ENCODE results near the gene VPS52.

Gene VPS52

DNA sequence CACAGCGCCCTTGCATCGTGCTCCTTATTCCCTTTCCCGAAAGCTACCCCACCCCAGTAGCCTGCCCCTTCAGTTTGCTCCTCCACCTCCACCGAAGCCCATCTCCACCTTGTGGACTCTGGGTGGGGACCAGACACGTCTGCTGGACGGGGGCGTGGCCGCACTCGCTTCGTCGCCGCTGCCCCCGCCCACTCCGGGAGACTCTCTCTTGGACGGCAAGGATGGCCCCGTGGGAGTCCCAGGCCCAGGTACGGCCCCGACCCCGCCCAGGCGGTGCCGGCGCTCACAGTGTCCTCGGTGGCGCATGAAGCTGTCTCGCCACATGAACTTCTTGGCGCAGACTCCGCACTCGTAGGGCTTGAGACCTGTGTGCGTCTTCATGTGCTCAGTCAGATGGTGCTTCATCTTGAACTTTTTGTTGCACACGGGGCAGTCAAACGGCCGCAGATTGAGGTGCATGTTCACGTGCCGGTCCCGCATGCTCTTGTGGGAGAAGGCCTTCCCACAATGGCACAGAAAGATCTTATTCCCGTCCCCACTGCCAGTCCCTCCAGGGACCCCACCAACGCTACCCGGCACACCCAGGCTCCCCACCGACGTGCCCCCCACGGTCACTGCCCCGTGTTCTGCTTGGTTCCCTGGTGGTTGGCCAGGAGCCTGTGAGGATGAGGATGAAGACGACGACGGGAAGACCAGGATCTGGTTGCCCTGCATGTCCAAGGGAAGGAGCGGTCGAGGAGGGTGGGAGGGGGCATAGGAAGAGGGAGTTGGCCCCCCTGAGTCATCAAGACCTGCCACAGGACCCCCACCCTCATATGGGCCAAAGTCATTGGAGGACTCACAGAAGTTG, 43.5 kb upstream of the VPS52 start:
- TF ChIP-seq ELF4 (IDR thresholded peaks at IDR 0.05) (no peak), ARNT (IDR thresholded peaks at IDR 0.05) (no peak)
- ChIA-PET POLR2A (no interaction called here), CTCF (no interaction called here)
- DNase-seq (ENCODE audit: extremely low spot score): no peak

DNA sequence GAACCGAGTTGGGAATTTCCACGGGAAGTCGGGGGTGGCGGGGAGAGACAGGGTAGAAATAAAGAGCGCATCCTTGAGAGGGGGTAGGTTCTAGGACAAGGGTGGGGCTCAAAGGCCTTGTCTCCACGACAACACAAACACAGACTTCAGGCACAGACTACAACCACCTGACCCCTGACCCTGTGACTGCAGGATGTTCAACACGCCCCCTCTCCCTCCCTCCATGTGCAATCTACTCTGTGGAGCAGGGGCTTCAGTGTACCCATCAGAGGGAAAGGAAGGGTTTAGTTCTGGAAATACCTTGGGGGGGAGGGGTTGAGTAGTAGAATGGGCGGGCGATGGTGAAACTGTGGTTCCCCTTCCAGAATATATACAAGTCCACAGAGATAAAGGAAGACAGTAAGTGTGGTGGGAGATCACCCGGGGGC, 42.9 kb upstream of the VPS52 start:
- no peak for DNase-seq (ENCODE audit: extremely low spot score)
- CTCF ChIA-PET: no interaction called here
- TF ChIP-seq HDGF (IDR thresholded peaks at IDR 0.05; ENCODE audit: borderline replicate concordance): no peak
- TF ChIP-seq FOXK2 (IDR thresholded peaks at IDR 0.05): no peak
- TF ChIP-seq ELF4 (IDR thresholded peaks at IDR 0.05): no peak
- TF ChIP-seq ZNF384 (IDR thresholded peaks at IDR 0.05): no peak
- no peak for TF ChIP-seq SUZ12 (IDR thresholded peaks at IDR 0.05)
- no peak for TF ChIP-seq NFRKB (IDR thresholded peaks at IDR 0.05)
- POLR2A ChIA-PET: no interaction called here

- CTCF ChIA-PET: no interaction called here
- peak; percentile 44 for DNase-seq (ENCODE audit: extremely low spot score)
- POLR2A ChIA-PET: interaction anchor here (1.3 to 4.6 kb wide), 4 partner anchors 13 to 64 kb away, joined by 3 to 46 read pairs (median 12); partner anchors contain the start of genes B3GALT4 and RGL2
- no peak for TF ChIP-seq FOXA1 (IDR thresholded peaks at IDR 0.05)
- TF ChIP-seq ARNT (IDR thresholded peaks at IDR 0.05): no peak
- no peak for TF ChIP-seq CTBP1 (IDR thresholded peaks at IDR 0.05; ENCODE audit: borderline replicate concordance)
- no peak for TF ChIP-seq NFRKB (IDR thresholded peaks at IDR 0.05)
- no peak for TF ChIP-seq SUZ12 (IDR thresholded peaks at IDR 0.05)
- TF ChIP-seq PKNOX1 (IDR thresholded peaks at IDR 0.05): no peak
- no peak for TF ChIP-seq BHLHE40 (IDR thresholded peaks at IDR 0.05; ENCODE audit: borderline replicate concordance)
- no peak for TF ChIP-seq HDGF (IDR thresholded peaks at IDR 0.05; ENCODE audit: borderline replicate concordance)
- no peak for TF ChIP-seq FOXK2 (IDR thresholded peaks at IDR 0.05)
- TF ChIP-seq L3MBTL2 (conservative IDR thresholded peaks at IDR 0.05): no peak
- no peak for TF ChIP-seq ZNF384 (IDR thresholded peaks at IDR 0.05)
- no peak for TF ChIP-seq LEF1 (IDR thresholded peaks at IDR 0.05; ENCODE audit: borderline replicate concordance)
Observed at GRCh38 chr6:33313709-33314514, 42.2 kb upstream of the VPS52 start, which contains the start of gene TAPBP. Gene TAPBP, minus strand, starts transcription at chr6:33314078. Its CDS starts 37 bp downstream, at chr6:33314041.

GRCh38 chr6:33313105-33313708, 41.5 kb upstream of the VPS52 start:
- TF ChIP-seq ARNT (IDR thresholded peaks at IDR 0.05) (no peak), FOXA1 (IDR thresholded peaks at IDR 0.05) (no peak), TARDBP (IDR thresholded peaks at IDR 0.05) (no peak), PKNOX1 (IDR thresholded peaks at IDR 0.05) (no peak), ZNF384 (IDR thresholded peaks at IDR 0.05) (no peak; the same call in 1 of the 2 replicates), FOXK2 (IDR thresholded peaks at IDR 0.05) (no peak), SP1 (IDR thresholded peaks at IDR 0.05) (no peak), NFRKB (IDR thresholded peaks at IDR 0.05) (no peak), CTBP1 (IDR thresholded peaks at IDR 0.05; ENCODE audit: borderline replicate concordance) (no peak), L3MBTL2 (conservative IDR thresholded peaks at IDR 0.05) (no peak), FOXM1 (IDR thresholded peaks at IDR 0.05; ENCODE audit: borderline replicate concordance) (no peak), SUZ12 (IDR thresholded peaks at IDR 0.05) (no peak), BHLHE40 (IDR thresholded peaks at IDR 0.05; ENCODE audit: borderline replicate concordance) (no peak), ELF4 (IDR thresholded peaks at IDR 0.05) (no peak), LEF1 (IDR thresholded peaks at IDR 0.05; ENCODE audit: borderline replicate concordance) (no peak), HDGF (IDR thresholded peaks at IDR 0.05; ENCODE audit: borderline replicate concordance) (no peak)
- DNase-seq (ENCODE audit: extremely low spot score): no peak
- ChIA-PET CTCF (interaction anchor here (1.2 kb wide), 1 partner anchor 12 kb away, joined by 3 read pairs; no protein-coding TSS in a partner anchor), POLR2A (interaction anchor here (0.9 to 4.6 kb wide), 8 partner anchors 12 to 341 kb away, joined by 3 to 46 read pairs (median 6); partner anchors contain the start of genes B3GALT4, PFDN6, RGL2 and RPS18)

GRCh38 chr6:33312361-33313104, 40.9 kb upstream of the VPS52 start:
- TF ChIP-seq SP1 (IDR thresholded peaks at IDR 0.05) (no peak), ZNF384 (IDR thresholded peaks at IDR 0.05) (peak; percentile 75)
- ChIA-PET POLR2A (interaction anchor here (0.9 to 4.6 kb wide), 8 partner anchors 11 to 341 kb away, joined by 3 to 46 read pairs (median 6); partner anchors contain the start of genes B3GALT4, PFDN6, RGL2 and RPS18), CTCF (interaction anchor here (0.7 to 1.2 kb wide), 2 partner anchors 12 to 13 kb away, joined by 3 to 4 read pairs; no protein-coding TSS in a partner anchor)
- DNase-seq (ENCODE audit: extremely low spot score): peak; percentile 61

GRCh38 chr6:33306356-33306755, 34.7 kb upstream of the VPS52 start:
- no peak for DNase-seq (ENCODE audit: extremely low spot score)
- TF ChIP-seq FOXK2 (IDR thresholded peaks at IDR 0.05): no peak
- TF ChIP-seq ELF4 (IDR thresholded peaks at IDR 0.05): no peak
- TF ChIP-seq CTBP1 (IDR thresholded peaks at IDR 0.05; ENCODE audit: borderline replicate concordance): no peak
- TF ChIP-seq ZNF384 (IDR thresholded peaks at IDR 0.05): no peak
- ChIA-PET POLR2A (no interaction called here), CTCF (no interaction called here)
